HL-60 (cell line): ENCODE measurements around the gene FRMPD4.

Source experiments
- POLR2AphosphoS5 ChIP-seq: IDR thresholded peaks from 2 replicates; pipeline ENCODE4 v1.6.1; 2012; ENCODE audit warnings: low read depth
- SPI1 ChIP-seq: IDR thresholded peaks from 2 replicates; pipeline ENCODE4 v1.6.1; 2012; ENCODE audit warnings: low read depth, mild to moderate bottlenecking, borderline replicate concordance
- TF ChIP-seq, protein P1 (sequence below): IDR thresholded peaks from one replicate; pipeline ENCODE4 v1.5.1; 2011; ENCODE audit warnings: low read length, control low read depth, inconsistent platforms; ENCODE audit not compliant: insufficient read depth

GRCh38 chrX:12480956-12481355 is 342.7 kb downstream of the FRMPD4 start:
- TF ChIP-seq POLR2AphosphoS5 (no peak), SPI1 (no peak)
- TF ChIP-seq, protein P1, sequence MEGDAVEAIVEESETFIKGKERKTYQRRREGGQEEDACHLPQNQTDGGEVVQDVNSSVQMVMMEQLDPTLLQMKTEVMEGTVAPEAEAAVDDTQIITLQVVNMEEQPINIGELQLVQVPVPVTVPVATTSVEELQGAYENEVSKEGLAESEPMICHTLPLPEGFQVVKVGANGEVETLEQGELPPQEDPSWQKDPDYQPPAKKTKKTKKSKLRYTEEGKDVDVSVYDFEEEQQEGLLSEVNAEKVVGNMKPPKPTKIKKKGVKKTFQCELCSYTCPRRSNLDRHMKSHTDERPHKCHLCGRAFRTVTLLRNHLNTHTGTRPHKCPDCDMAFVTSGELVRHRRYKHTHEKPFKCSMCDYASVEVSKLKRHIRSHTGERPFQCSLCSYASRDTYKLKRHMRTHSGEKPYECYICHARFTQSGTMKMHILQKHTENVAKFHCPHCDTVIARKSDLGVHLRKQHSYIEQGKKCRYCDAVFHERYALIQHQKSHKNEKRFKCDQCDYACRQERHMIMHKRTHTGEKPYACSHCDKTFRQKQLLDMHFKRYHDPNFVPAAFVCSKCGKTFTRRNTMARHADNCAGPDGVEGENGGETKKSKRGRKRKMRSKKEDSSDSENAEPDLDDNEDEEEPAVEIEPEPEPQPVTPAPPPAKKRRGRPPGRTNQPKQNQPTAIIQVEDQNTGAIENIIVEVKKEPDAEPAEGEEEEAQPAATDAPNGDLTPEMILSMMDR = no peak
